ENCODE data around the gene MMP3. TPM values are rescaled to one million over a fixed set of nuclear protein-coding genes. Genes with fewer than 3 reads are reported as not detected.

MMP3 gene
- total RNA-seq, 1 donor from 2014 or later = not detected

DNA sequence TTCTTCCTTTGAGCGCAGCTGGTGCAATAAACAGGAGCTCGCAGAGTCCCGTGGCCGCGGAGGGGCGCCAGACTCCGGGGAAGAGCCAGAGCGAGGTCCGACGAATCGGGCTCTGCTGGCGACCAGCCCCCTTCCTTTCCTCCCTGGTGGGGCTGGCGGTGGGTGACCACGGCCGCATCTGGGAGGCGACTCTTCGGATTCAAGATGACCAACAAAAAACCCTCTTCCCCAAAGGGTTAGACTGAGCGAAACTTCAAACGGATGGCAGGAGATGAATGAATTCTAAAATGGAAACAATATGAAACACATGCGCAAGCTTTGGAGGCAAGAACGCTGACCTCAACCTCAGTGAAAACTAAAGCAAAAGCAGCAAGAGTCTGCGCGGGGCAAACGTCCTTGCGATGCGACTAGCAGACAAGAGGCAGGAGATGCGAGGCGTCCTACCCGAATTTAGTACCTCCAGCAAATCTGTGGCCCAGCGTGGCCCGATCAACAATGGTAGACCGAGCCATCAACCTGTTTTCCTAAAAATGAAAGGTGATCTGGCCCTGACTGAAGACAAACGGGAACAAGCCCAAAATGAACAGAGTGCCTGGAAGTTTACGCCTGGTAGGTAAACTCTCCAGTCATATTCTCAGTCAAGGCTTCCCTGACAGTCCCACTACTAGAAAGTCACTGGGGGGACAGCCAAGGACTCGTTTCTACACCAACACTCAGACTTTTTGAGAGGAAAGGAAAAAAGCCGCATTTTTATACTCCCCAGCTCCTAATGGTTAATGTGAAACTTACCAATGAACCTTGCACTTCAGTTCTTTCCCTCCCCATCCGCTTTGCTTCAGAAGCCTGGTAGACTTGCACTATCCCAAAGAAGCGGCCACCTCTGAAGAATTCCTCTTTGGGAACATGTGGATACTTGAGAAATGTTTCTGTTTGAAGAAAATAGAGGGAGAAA lies 11.6 kb downstream of the MMP3 start:
- H3K4me1 ChIP-seq = no peaks in the 10 kb centered on the region
- peak; percentile 77 for DNase-seq
- ATAC-seq = peak; percentile 62
- no peaks in the 10 kb centered on the region for H3K27me3 ChIP-seq
- no peaks in the 10 kb centered on the region for H3K9me3 ChIP-seq
- H3K4me3 ChIP-seq = peak overlapping the region; percentile 12
- H3K36me3 ChIP-seq = no peaks in the 10 kb centered on the region
- no peak overlapping the region for H3K27ac ChIP-seq
- intact Hi-C loops (cut with DNase I) = no loop called here
- TF ChIP-seq, protein P1, sequence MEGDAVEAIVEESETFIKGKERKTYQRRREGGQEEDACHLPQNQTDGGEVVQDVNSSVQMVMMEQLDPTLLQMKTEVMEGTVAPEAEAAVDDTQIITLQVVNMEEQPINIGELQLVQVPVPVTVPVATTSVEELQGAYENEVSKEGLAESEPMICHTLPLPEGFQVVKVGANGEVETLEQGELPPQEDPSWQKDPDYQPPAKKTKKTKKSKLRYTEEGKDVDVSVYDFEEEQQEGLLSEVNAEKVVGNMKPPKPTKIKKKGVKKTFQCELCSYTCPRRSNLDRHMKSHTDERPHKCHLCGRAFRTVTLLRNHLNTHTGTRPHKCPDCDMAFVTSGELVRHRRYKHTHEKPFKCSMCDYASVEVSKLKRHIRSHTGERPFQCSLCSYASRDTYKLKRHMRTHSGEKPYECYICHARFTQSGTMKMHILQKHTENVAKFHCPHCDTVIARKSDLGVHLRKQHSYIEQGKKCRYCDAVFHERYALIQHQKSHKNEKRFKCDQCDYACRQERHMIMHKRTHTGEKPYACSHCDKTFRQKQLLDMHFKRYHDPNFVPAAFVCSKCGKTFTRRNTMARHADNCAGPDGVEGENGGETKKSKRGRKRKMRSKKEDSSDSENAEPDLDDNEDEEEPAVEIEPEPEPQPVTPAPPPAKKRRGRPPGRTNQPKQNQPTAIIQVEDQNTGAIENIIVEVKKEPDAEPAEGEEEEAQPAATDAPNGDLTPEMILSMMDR (IDR thresholded peaks at IDR 0.05) = peak; percentile 37

DNA sequence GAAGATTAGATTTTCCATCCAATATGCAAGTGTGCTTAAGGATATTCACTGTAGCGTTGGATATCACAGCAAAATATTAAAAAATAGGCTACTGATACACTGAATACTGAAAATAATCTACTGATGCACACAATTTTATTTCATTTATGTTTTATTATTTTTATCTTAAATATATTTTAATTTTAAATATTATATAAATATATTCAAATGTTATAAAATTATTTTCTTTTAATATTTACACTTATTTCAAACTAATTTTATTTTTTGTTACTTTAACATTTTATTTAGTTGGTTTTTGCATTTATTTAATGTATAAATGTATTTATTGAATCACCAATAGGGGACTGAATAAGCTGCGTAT lies 12.3 kb downstream of the MMP3 start:
- intact Hi-C loops (cut with DNase I) = no loop called here
- Histone ChIP-seq H3K4me1 (no peaks in the 10 kb centered on the region), H3K9me3 (no peaks in the 10 kb centered on the region), H3K4me3 (no peak overlapping the region), H3K36me3 (no peaks in the 10 kb centered on the region), H3K27ac (no peak overlapping the region), H3K27me3 (no peaks in the 10 kb centered on the region)
- TF ChIP-seq, protein P1 (IDR thresholded peaks at IDR 0.05) = no peak
- DNase-seq = no peak
- no peak for ATAC-seq

DNA sequence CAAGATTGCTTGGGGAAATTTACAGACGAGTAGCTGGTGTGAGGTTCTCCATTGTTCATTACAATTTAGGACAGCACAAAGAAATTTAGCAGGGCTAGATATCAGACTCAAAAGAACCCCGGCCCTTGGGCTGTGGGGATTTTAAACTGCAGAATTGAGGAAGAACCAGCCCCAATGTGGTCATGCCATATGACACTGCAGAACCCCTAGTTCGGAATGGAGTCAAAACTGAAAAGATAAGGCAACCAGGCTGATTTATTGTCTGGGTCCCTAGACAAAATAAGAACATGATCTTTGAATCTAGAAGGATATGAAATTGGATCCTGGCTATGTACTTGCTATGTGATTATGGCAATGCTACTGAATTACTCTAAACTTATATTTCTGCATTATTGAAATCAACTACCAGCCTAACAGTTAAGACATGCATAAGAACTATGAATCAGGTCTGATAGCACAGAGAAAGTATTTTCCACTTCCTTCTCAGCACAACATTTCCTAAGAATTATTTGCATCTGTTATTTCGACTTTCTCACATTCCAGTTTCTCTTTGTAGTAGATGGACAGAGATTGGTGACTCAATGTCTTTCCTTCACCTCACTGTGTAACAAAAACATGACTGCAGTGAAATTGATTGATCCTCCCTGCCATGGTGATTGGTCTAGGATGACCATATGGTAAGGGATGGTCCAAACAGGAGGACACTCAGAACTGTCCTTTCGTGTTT lies 13.2 kb downstream of the MMP3 start:
- Histone ChIP-seq H3K27me3 (no peaks in the 10 kb centered on the region), H3K36me3 (no peaks in the 10 kb centered on the region), H3K9me3 (no peaks in the 10 kb centered on the region), H3K27ac (no peak overlapping the region), H3K4me1 (no peaks in the 10 kb centered on the region), H3K4me3 (no peak overlapping the region)
- no peak for ATAC-seq
- TF ChIP-seq, protein P1 (IDR thresholded peaks at IDR 0.05) = no peak
- intact Hi-C loops (cut with DNase I) = no loop called here
- no peak for DNase-seq

DNA sequence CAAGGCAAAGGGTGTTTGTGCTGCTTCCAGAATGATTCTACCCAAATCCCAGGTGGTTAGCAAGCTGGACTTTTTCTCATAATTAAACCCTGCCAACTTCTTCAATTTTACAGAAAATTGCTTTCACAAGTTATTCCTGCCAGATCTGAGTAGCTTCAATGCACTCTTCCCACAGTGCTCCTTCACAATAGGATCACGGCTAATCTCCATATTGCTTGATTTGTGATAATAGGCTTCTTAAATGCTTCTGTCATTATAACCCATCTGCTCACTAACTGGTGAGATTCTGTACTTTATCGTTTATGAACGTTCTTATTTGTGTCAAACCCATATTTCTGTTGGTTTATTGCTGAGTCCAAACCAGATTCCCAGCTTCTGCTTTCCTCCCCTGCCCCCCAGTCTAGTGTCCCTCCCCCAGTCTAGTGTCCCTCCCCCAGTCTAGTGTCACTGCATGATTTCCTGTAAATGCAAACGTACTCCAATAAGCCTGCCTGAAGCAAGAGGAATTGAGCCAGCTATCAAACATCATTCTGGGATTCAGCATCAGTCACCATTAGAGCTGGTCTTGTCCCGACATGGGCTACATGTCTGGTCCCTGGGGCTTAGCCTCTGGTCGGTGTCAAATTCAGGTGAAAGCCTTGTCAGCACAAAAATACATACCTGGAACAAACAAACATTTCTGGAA lies 14.0 kb downstream of the MMP3 start:
- Histone ChIP-seq H3K9me3 (no peaks in the 10 kb centered on the region), H3K27me3 (no peaks in the 10 kb centered on the region), H3K4me3 (no peak overlapping the region), H3K36me3 (no peaks in the 10 kb centered on the region), H3K4me1 (no peaks in the 10 kb centered on the region), H3K27ac (no peak overlapping the region)
- ATAC-seq = no peak
- TF ChIP-seq, protein P1 (IDR thresholded peaks at IDR 0.05) = no peak
- no peak for DNase-seq
- intact Hi-C loops (cut with DNase I) = no loop called here

DNA sequence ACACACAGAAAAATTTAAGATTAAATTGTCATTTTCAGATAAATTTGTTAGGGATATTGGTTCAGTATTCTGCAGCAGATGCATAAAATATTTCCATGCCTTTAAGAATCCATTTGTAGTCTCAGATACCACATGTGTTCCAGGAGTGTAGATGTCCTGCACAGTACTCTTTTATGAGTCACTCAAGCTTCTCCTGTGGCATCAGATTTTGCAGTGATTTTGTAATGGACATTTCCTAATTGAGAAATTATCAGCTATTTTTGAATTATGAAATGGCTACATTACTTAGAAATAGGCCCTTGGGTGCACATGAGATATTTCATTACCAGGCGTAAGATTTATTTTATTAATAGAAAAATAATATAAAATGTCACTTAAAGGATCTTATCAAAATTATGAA lies 18.9 kb downstream of the MMP3 start:
- intact Hi-C loops (cut with DNase I) = no loop called here
- no peaks in the 10 kb centered on the region for H3K27me3 ChIP-seq
- no peaks in the 10 kb centered on the region for H3K4me1 ChIP-seq
- TF ChIP-seq, protein P1 (IDR thresholded peaks at IDR 0.05) = no peak
- no peak for ATAC-seq
- H3K27ac ChIP-seq = no peak overlapping the region
- no peak for DNase-seq
- no peaks in the 10 kb centered on the region for H3K36me3 ChIP-seq
- H3K4me3 ChIP-seq = no peak overlapping the region
- no peaks in the 10 kb centered on the region for H3K9me3 ChIP-seq
